Esophagus squamous epithelium (tissue), 5 donors: ENCODE measurements around the gene RYR1. TPM values are rescaled to one million over a fixed set of nuclear protein-coding genes. Genes with fewer than 3 reads are reported as not detected.
A peak's percentile ranks its signal among the peaks of the same experiment; 100 is the strongest.

Source experiments
- DNase-seq: peaks from one replicate; lab custom pipeline; 2025; lab: John Stamatoyannopoulos, UW
- H3K27ac ChIP-seq, 4 donors: fragments of 200-600 bp; sonication (generic); one replicate each; pipeline ENCODE4 v1.5.1; 2016 to 2019; ENCODE audit warnings: mild to moderate bottlenecking in 1 of 4
- H3K27me3 ChIP-seq, 4 donors: fragments of 200-600 bp; sonication (generic); 1 replicate in 3 of 4; 2 replicates in 1 of 4; pipeline versions ENCODE4 v1.5.1 to v1.6.0; 2017 to 2021; ENCODE audit warnings: antibody characterized with exemption in 1 of 4
- H3K36me3 ChIP-seq, 3 donors: fragments of 200-600 bp; sonication (generic); one replicate each; pipeline ENCODE4 v1.5.1; 2016 to 2019
- H3K4me1 ChIP-seq, 3 donors: fragments of 200-600 bp; sonication (generic); one replicate each; pipeline ENCODE4 v1.5.1; 2017 to 2019
- H3K4me3 ChIP-seq, 4 donors: fragments of 200-600 bp; sonication (generic); 1 replicate in 3 of 4; 2 replicates in 1 of 4; pipeline ENCODE4 v1.5.1; 2016 to 2019; ENCODE audit warnings: mild to moderate bottlenecking in 2 of 4, moderate library complexity in 1 of 4
- H3K9me3 ChIP-seq, 3 donors: fragments of 200-600 bp; sonication (generic); one replicate each; pipeline ENCODE4 v1.5.1; 2016 to 2019
- POLR2A ChIP-seq, 4 donors: fragments of 450-650 bp; IDR thresholded peaks; one replicate each; pipeline ENCODE4 v1.6.1; 2017; ENCODE audit warnings: antibody characterized with exemption in 4 of 4, mild to moderate bottlenecking in 4 of 4, moderate library complexity in 3 of 4
- WGBS, 2 donors: methylation state at CpG; one replicate each; pipeline ENCODE4 v1.1.5; 2018; 5-methylcytosine and 5-hydroxymethylcytosine counted together
- intact Hi-C: fragments of 100-400 bp; cut with DNase I; formaldehyde crosslinking; loops from one replicate; pipeline ENCODE4 v1.15.0; 2022
- total RNA-seq, 4 donors: library from RNA; depleted of rRNA; stranded (reverse); fragments of >200 nt; gene quantifications; one replicate each; pipeline ENCODE4 v1.1.0, GENCODE V29; 2016
- TF ChIP-seq, protein P1 (sequence below), 6 experiments: fragments of 450-650 bp in 4 of 6; fragments of 200-600 bp in 2 of 6; sonication (generic) in 2 of 6; IDR thresholded peaks; one replicate each; pipeline ENCODE4 v1.5.1; 2016 to 2019; ENCODE audit warnings: antibody characterized with exemption in 6 of 6, mild to moderate bottlenecking in 4 of 6, moderate library complexity in 4 of 6
- donor health status: DM: yes; HTN: yes; CAD: no.

The RYR1 gene
- total RNA-seq, 4 donors from 2014 or later, result 11.2 to 18.3 (median 13.8) TPM

DNA sequence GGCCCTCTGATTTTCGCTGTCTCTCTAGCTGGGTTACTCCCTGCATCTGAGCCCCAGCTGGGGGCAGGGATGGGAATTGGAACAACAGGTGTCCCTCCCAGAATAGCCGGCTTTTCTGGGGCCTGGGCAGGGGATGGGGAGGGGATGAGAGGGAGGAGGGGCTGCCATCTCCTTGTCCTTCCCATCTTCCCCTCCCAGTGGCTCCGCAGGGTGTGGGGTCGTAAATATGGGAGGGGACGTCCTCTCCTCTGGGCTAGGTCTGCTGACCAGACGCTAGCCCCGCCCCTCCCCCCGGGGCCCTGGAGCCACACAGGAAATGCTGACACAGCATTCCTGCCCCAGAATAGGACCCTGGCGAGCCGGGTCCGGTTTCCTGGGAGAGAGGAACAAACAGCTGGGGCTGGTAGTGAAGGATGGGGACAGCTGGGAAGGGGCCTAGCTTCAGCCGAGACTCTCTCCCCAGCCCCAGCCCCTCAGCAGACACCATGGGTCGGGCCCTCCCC is 1.1 kb downstream of the RYR1 start:
- H3K27ac ChIP-seq, result no peak overlapping the region
- H3K4me1 ChIP-seq, result peaks cover 0 to 8% (median 6%) of the 10 kb centered on the region in 3 donors
- H3K9me3 ChIP-seq, result no peaks in the 10 kb centered on the region
- H3K27me3 ChIP-seq, result peaks cover 0 to 55% (median 0%) of the 10 kb centered on the region in 4 donors
- H3K36me3 ChIP-seq, result no peaks in the 10 kb centered on the region
- 14 to 22% methylated on average over 4 to 9 of the region's 13 CpGs for WGBS, 2 donors
- TF ChIP-seq POLR2A (IDR thresholded peaks at IDR 0.05), result no peak
- TF ChIP-seq, protein P1, sequence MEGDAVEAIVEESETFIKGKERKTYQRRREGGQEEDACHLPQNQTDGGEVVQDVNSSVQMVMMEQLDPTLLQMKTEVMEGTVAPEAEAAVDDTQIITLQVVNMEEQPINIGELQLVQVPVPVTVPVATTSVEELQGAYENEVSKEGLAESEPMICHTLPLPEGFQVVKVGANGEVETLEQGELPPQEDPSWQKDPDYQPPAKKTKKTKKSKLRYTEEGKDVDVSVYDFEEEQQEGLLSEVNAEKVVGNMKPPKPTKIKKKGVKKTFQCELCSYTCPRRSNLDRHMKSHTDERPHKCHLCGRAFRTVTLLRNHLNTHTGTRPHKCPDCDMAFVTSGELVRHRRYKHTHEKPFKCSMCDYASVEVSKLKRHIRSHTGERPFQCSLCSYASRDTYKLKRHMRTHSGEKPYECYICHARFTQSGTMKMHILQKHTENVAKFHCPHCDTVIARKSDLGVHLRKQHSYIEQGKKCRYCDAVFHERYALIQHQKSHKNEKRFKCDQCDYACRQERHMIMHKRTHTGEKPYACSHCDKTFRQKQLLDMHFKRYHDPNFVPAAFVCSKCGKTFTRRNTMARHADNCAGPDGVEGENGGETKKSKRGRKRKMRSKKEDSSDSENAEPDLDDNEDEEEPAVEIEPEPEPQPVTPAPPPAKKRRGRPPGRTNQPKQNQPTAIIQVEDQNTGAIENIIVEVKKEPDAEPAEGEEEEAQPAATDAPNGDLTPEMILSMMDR (IDR thresholded peaks at IDR 0.05), result no peak
- intact Hi-C loops, result no loop called here
- no peak for DNase-seq
- H3K4me3 ChIP-seq, result peak overlapping the region in 1 of 4 donors; percentile 5

DNA sequence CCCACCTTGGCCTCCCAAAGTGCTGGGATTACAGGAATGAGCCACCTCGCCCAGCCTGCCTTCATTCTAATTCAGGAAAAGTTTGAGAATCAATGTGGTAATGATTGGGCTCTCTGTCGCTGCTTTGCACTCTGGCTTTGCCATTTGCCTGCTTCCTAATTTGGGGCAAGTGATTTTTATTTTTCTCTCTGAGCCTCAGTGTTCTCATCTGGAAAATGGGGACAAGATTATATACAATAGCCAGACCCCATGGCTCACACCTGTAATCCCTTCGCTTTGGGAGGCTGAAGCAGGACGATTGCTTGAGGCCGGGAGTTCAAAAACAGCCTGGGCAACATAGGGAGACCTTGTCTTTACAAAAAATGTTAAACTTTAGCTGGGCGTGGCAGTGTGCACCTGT is 3.8 kb downstream of the RYR1 start:
- 80 to 90% methylated on average over 5 to 6 of the region's 6 CpGs for WGBS, 2 donors
- intact Hi-C loops, result no loop called here

GRCh38 chr19:38437917-38438316 is 4.4 kb downstream of the RYR1 start:
- intact Hi-C loops, result no loop called here
- no peak overlapping the region for H3K27ac ChIP-seq
- DNase-seq, result no peak
- WGBS, 2 donors, result 70 to 92% methylated on average over 2 of the region's 2 CpGs
- TF ChIP-seq, protein P1 (IDR thresholded peaks at IDR 0.05), result no peak
- no peak for TF ChIP-seq POLR2A (IDR thresholded peaks at IDR 0.05)
- H3K9me3 ChIP-seq, result no peaks in the 10 kb centered on the region
- peaks cover 0 to 8% (median 6%) of the 10 kb centered on the region in 3 donors for H3K4me1 ChIP-seq
- H3K4me3 ChIP-seq, result no peak overlapping the region
- H3K36me3 ChIP-seq, result no peaks in the 10 kb centered on the region
- peaks cover 0 to 69% (median 0%) of the 10 kb centered on the region in 4 donors for H3K27me3 ChIP-seq

More for the DNA sequence above, 3.8 kb downstream of the RYR1 start:
- TF ChIP-seq POLR2A (IDR thresholded peaks at IDR 0.05), result no peak
- TF ChIP-seq, protein P1 (IDR thresholded peaks at IDR 0.05), result no peak
- Histone ChIP-seq H3K4me3 (no peak overlapping the region), H3K9me3 (no peaks in the 10 kb centered on the region), H3K36me3 (no peaks in the 10 kb centered on the region), H3K27ac (no peak overlapping the region), H3K27me3 (peaks cover 0 to 69% (median 0%) of the 10 kb centered on the region in 4 donors), H3K4me1 (peaks cover 0 to 8% (median 6%) of the 10 kb centered on the region in 3 donors)
- DNase-seq, result no peak

DNA sequence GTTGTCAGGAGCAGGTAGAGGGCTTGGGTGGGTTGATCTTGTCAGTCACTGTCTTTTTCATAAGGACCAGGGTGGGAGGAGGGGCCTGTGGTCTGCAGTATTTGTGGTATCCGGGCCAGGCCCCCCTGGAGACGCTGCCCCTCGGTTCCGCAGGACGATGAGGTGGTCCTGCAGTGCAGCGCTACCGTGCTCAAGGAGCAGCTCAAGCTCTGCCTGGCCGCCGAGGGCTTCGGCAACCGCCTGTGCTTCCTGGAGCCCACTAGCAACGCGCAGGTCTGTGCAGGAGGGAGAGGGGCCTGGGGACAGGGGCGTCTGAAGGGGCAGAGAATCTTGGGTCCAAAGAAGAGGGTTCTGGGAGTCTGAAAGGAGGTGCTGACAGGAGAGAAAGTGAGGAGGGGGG is 7.1 kb downstream of the RYR1 start:
- no peak overlapping the region for H3K27ac ChIP-seq
- intact Hi-C loops, result no loop called here
- 83 to 91% methylated on average over 10 to 14 of the region's 14 CpGs for WGBS, 2 donors
- no peak for DNase-seq
- peaks cover 0 to 47% (median 0%) of the 10 kb centered on the region in 4 donors for H3K27me3 ChIP-seq
- H3K4me3 ChIP-seq, result no peak overlapping the region
- no peaks in the 10 kb centered on the region for H3K36me3 ChIP-seq
- no peaks in the 10 kb centered on the region for H3K9me3 ChIP-seq
- TF ChIP-seq, protein P1 (IDR thresholded peaks at IDR 0.05), result no peak
- no peak for TF ChIP-seq POLR2A (IDR thresholded peaks at IDR 0.05)
- H3K4me1 ChIP-seq, result no peaks in the 10 kb centered on the region

GRCh38 chr19:38441657-38442348 is 8.3 kb downstream of the RYR1 start:
- intact Hi-C loops, result no loop called here
- DNase-seq, result no peak
- no peak for TF ChIP-seq POLR2A (IDR thresholded peaks at IDR 0.05)
- TF ChIP-seq, protein P1 (IDR thresholded peaks at IDR 0.05), result no peak
- Histone ChIP-seq H3K9me3 (no peaks in the 10 kb centered on the region), H3K27ac (no peak overlapping the region), H3K4me3 (no peak overlapping the region), H3K27me3 (peaks cover 0 to 39% (median 0%) of the 10 kb centered on the region in 4 donors), H3K4me1 (no peaks in the 10 kb centered on the region), H3K36me3 (no peaks in the 10 kb centered on the region)
- 38 to 42% methylated on average over 5 to 6 of the region's 7 CpGs for WGBS, 2 donors
